Right lobe of liver (tissue), 4 donors: ENCODE results near the gene ADCYAP1.

Source experiments
- CTCF ChIP-seq, 4 donors: fragments of 200-600 bp in 3 of 4; fragments of 450-650 bp in 1 of 4; IDR thresholded peaks; one replicate each; pipeline versions ENCODE4 v1.5.1 to v1.8.0; 2016 to 2022; ENCODE audit warnings: antibody characterized with exemption in 4 of 4, mild to moderate bottlenecking in 2 of 4
- POLR2A ChIP-seq: fragments of 450-650 bp; IDR thresholded peaks from one replicate; pipeline ENCODE4 v1.6.1; 2017; ENCODE audit warnings: antibody characterized with exemption, mild to moderate bottlenecking
- donor health status: DM: no; HTN: no; CAD: no.
- donor health status: DM: no; HTN: no; CAD: no.
- donor health status: DM: no; HTN: yes; CAD: no.

- TF ChIP-seq CTCF (IDR thresholded peaks at IDR 0.05) (no peak), POLR2A (no peak)
Observed at GRCh38 chr18:905948-906415, 1.3 kb downstream of the ADCYAP1 start.
